Spleen (tissue), 11 donors: ENCODE data around the gene HOXB5. TPM values are rescaled to one million over a fixed set of nuclear protein-coding genes. Genes with fewer than 3 reads are reported as not detected.
A peak's percentile ranks its signal among the peaks of the same experiment; 100 is the strongest.

ENCODE experiments used
- DNase-seq: peaks from one replicate; pipeline ENCODE4 v3.0.0-alpha.2; 2020
- H3K27ac ChIP-seq, 8 donors: fragments of 200-600 bp; sonication (generic) in 7 of 8; 1 replicate in 4 of 8; 2 replicates in 4 of 8; pipeline versions ENCODE4 v1.5.0 to v1.8.0; 2016 to 2021; ENCODE audit warnings: inconsistent platforms in 4 of 8, mild to moderate bottlenecking in 4 of 8, moderate library complexity in 1 of 8
- H3K27me3 ChIP-seq, 7 donors: fragments of 200-600 bp; sonication (generic) in 6 of 7; replicated peaks in 1 of 7; 1 replicate in 4 of 7; 2 replicates in 3 of 7; pipeline versions ENCODE4 v1.5.0 to v1.8.0; 2016 to 2021; ENCODE audit warnings: inconsistent platforms in 3 of 7, mild to moderate bottlenecking in 1 of 7
- H3K36me3 ChIP-seq, 6 donors: fragments of 200-600 bp; sonication (generic) in 5 of 6; 1 replicate in 4 of 6; 2 replicates in 2 of 6; pipeline versions ENCODE4 v1.5.0 to v1.8.0; 2016 to 2021; ENCODE audit warnings: inconsistent platforms in 2 of 6
- H3K4me1 ChIP-seq, 6 donors: fragments of 200-600 bp; sonication (generic) in 5 of 6; 1 replicate in 3 of 6; 2 replicates in 3 of 6; pipeline versions ENCODE4 v1.5.0 to v1.8.0; 2016 to 2021; ENCODE audit warnings: inconsistent platforms in 3 of 6
- H3K4me3 ChIP-seq, 8 donors: fragments of 200-600 bp; sonication (generic) in 7 of 8; 1 replicate in 4 of 8; 2 replicates in 4 of 8; pipeline versions ENCODE4 v1.5.0 to v1.8.0; 2016 to 2021; ENCODE audit warnings: inconsistent platforms in 4 of 8, mild to moderate bottlenecking in 4 of 8, moderate library complexity in 2 of 8
- H3K9me3 ChIP-seq, 8 donors: fragments of 200-600 bp; sonication (generic) in 7 of 8; 1 replicate in 4 of 8; 2 replicates in 4 of 8; pipeline versions ENCODE4 v1.5.0 to v1.8.0; 2016 to 2021; ENCODE audit warnings: inconsistent platforms in 4 of 8
- CTCF ChIP-seq, 11 experiments: fragments of 200-600 bp in 7 of 11; fragments of 450-650 bp in 4 of 11; sonication (generic) in 4 of 11; IDR thresholded peaks in 8 of 11; conservative IDR thresholded peaks in 3 of 11; 1 replicate in 7 of 11; 2 replicates in 4 of 11; pipeline versions ENCODE4 v1.4.0 to v1.8.0; 2016 to 2021; ENCODE audit warnings: antibody characterized with exemption in 11 of 11, inconsistent platforms in 4 of 11, mild to moderate bottlenecking in 1 of 11
- POLR2A ChIP-seq, 3 donors: fragments of 450-650 bp; IDR thresholded peaks; one replicate each; pipeline ENCODE4 v1.5.1; 2017; ENCODE audit warnings: antibody characterized with exemption in 3 of 3, mild to moderate bottlenecking in 1 of 3
- POLR2AphosphoS5 ChIP-seq, 3 donors: sonication (generic); formaldehyde crosslinking; IDR thresholded peaks; one replicate each; pipeline ENCODE4 v1.5.1; 2017; ENCODE audit warnings: antibody characterized with exemption in 3 of 3
- WGBS, 5 donors: extraction: QIAGEN DNeasy Blood & Tissue Kit in 3 of 5; methylation state at CpG; one replicate each; pipeline versions ENCODE4 v1.1.5 to v1.1.7; 2013 to 2018; 5-methylcytosine and 5-hydroxymethylcytosine counted together
- intact Hi-C: fragments of 100-400 bp; cut with DNase I; formaldehyde crosslinking; loops from one replicate; pipeline ENCODE4 v1.15.0; 2023; ENCODE audit warnings: low total_unique reads
- polyA plus RNA-seq, 3 donors: library from polyadenylated mRNA; stranded (reverse); fragments of 200-250 nt; gene quantifications; one replicate each; pipeline ENCODE4 v1.2.1, GENCODE V29; 2013
- total RNA-seq, 7 donors: library from RNA; depleted of rRNA in 3 of 7; stranded (reverse); fragments of >200 nt in 3 of 7; fragmentation: NEBNext Ultra II Directional in 4 of 7; extraction: Animal tissue kit (Norgen Biotek cat#: 25700) in 4 of 7; gene quantifications; one replicate each; pipeline versions ENCODE4 v1.1.0 to v1.2.1, GENCODE V29; 2016 to 2021
- donor health status: healthy with polysubstance abuse.
- donor health status: DM: no; HTN: no; CAD: no; lungs with moderate emphysema.
- donor health status: DM: no; HTN: no; CAD: no.
- donor health status: Bipolar disorder and iron deficiency.
- donor health status: healthy.
- donor health status: DM: no; HTN: no; CAD: no.
- donor health status: DM: yes; HTN: yes; CAD: no.

Gene HOXB5
- total and polyA plus RNA-seq, 10 donors, result 0.43 to 2.6 (median 1.1) TPM

- peak overlapping the region in 7 of 8 donors; percentile 55 to 89 (median 70) for H3K27ac ChIP-seq
- intact Hi-C loops, result no loop called here
- peak overlapping the region in 2 of 8 donors; percentile 42 to 59 for H3K4me3 ChIP-seq
- H3K4me1 ChIP-seq, result peaks cover 0 to 76% (median 15%) of the 10 kb centered on the region in 6 donors
- no peak for DNase-seq
- H3K36me3 ChIP-seq, result no peaks in the 10 kb centered on the region
- 65 to 85% (median 78%) methylated on average over 2 of the region's 2 CpGs for WGBS, 5 donors
- TF ChIP-seq CTCF (IDR thresholded peaks at IDR 0.05 in 8 of 11, conservative IDR thresholded peaks at IDR 0.05 in 3 of 11) (no peak), POLR2AphosphoS5 (IDR thresholded peaks at IDR 0.05) (no peak), POLR2A (IDR thresholded peaks at IDR 0.05) (no peak)
- peaks cover 0 to 84% (median 18%) of the 10 kb centered on the region in 7 donors for H3K27me3 ChIP-seq
- H3K9me3 ChIP-seq, result no peaks in the 10 kb centered on the region
These were observed 28.5 kb downstream of the HOXB5 start for GRCh38 chr17:48565022-48565554.

DNA sequence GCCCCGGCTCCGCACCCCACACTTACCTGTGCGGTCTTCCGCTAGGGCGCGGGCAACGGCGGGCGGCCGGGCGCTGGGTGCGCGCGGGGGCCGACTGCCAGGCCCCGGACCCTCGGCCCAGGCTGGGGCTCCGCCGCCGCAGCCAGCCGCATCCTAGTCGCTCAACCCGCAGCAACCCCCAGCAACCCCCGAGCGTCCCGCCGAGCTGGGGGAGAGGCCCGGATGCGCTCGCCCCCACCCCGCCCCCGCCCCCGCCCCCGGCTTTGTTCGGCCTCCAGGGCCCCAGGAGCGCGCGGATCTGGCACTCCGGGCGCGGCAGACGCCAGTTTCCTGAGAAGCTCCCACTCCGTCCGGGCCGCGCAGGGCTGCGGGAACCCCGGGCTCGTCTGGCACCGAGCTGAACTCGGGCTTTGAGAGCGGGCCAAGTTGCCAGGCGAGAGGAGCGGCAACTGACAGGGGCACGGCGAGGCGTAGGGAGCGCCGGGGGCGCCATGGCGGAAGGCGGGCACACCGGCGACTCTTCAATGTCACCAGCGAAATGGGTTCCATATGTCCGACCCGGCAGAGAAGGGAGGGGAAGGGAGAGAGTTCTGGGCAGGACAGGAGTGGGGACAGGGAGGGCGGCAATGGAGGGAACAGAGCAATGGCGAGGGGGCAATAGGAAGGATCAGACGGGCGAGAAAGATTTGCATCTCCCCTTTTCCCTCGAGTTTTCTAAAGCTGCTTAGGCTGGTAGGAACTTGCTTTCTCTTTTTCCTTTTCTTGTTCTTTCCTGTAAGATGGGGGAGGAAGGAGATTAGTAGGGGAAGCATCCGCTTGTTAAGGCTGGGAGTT lies 29.2 kb downstream of the HOXB5 start:
- WGBS, 5 donors, result 29 to 41% (median 31%) methylated on average over 31 to 73 of the region's 73 CpGs
- intact Hi-C loops, result no loop called here
- DNase-seq, result no peak
- no peaks in the 10 kb centered on the region for H3K36me3 ChIP-seq
- H3K27me3 ChIP-seq, result peaks cover 0 to 78% (median 18%) of the 10 kb centered on the region in 7 donors
- H3K4me3 ChIP-seq, result peak overlapping the region in 6 of 8 donors; percentile 20 to 59 (median 24)
- H3K27ac ChIP-seq, result peak overlapping the region in 7 of 8 donors; percentile 55 to 89 (median 70)
- peaks cover 0 to 81% (median 15%) of the 10 kb centered on the region in 6 donors for H3K4me1 ChIP-seq
- H3K9me3 ChIP-seq, result no peaks in the 10 kb centered on the region
- TF ChIP-seq POLR2AphosphoS5 (IDR thresholded peaks at IDR 0.05), result peak in 2 of 3 donors; percentile 58 to 72
- TF ChIP-seq CTCF (IDR thresholded peaks at IDR 0.05 in 8 of 11, conservative IDR thresholded peaks at IDR 0.05 in 3 of 11), result no peak

GRCh38 chr17:48563867-48564187 lies 29.8 kb downstream of the HOXB5 start:
- Histone ChIP-seq H3K27me3 (peaks cover 0 to 72% (median 18%) of the 10 kb centered on the region in 7 donors), H3K36me3 (no peaks in the 10 kb centered on the region), H3K4me3 (peak overlapping the region in 5 of 8 donors; percentile 20 to 59 (median 26)), H3K27ac (peak overlapping the region in 7 of 8 donors; percentile 55 to 89 (median 70)), H3K4me1 (peaks cover 0 to 76% (median 12%) of the 10 kb centered on the region in 6 donors), H3K9me3 (no peaks in the 10 kb centered on the region)
- no peak for DNase-seq
- intact Hi-C loops, result no loop called here
- TF ChIP-seq POLR2AphosphoS5 (IDR thresholded peaks at IDR 0.05), result no peak
- TF ChIP-seq CTCF (IDR thresholded peaks at IDR 0.05 in 8 of 11, conservative IDR thresholded peaks at IDR 0.05 in 3 of 11), result no peak
- TF ChIP-seq POLR2A (IDR thresholded peaks at IDR 0.05), result no peak
- 63 to 84% (median 71%) methylated on average over 10 of the region's 10 CpGs for WGBS, 5 donors

DNA sequence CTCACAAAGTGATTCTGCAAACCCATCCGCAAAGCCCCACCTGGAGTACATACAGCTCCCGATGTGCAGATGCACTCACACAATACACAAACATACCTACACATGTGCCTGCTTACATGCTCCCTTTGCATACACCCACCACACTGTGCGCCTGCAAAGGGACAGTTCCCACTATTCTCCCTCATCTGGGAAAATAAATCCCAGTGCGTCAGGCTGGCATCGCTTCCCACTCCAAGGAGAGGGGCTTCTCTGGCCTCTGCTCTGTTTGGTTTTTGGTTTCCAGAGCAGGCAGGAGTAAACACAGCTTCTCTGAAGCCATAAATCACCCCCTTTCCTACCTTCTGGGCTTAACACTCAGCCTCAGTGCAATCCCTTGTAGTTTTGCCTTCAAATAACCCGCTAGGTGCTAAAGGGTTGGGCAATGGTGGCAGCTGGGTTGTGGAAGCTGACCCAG lies 30.2 kb downstream of the HOXB5 start:
- Histone ChIP-seq H3K4me3 (peak overlapping the region in 4 of 8 donors; percentile 20 to 59 (median 34)), H3K9me3 (no peaks in the 10 kb centered on the region), H3K4me1 (peaks cover 0 to 73% (median 11%) of the 10 kb centered on the region in 6 donors), H3K27ac (peak overlapping the region in 7 of 8 donors; percentile 55 to 89 (median 70)), H3K36me3 (no peaks in the 10 kb centered on the region), H3K27me3 (peaks cover 0 to 69% (median 14%) of the 10 kb centered on the region in 7 donors)
- TF ChIP-seq POLR2A (IDR thresholded peaks at IDR 0.05), result no peak
- TF ChIP-seq POLR2AphosphoS5 (IDR thresholded peaks at IDR 0.05), result no peak
- no peak for TF ChIP-seq CTCF (IDR thresholded peaks at IDR 0.05 in 8 of 11, conservative IDR thresholded peaks at IDR 0.05 in 3 of 11)
- intact Hi-C loops, result no loop called here
- DNase-seq, result no peak
- 74 to 93% (median 86%) methylated on average over 6 of the region's 6 CpGs for WGBS, 5 donors
